ENCODE data around the gene CRIM1. TPM values are rescaled to one million over a fixed set of nuclear protein-coding genes. Genes with fewer than 3 reads are reported as not detected.
A peak's percentile ranks its signal among the peaks of the same experiment; 100 is the strongest.

The CRIM1 gene
- total RNA-seq, 2 donors from 2014 or later = 26.7 to 26.9 TPM

DNA sequence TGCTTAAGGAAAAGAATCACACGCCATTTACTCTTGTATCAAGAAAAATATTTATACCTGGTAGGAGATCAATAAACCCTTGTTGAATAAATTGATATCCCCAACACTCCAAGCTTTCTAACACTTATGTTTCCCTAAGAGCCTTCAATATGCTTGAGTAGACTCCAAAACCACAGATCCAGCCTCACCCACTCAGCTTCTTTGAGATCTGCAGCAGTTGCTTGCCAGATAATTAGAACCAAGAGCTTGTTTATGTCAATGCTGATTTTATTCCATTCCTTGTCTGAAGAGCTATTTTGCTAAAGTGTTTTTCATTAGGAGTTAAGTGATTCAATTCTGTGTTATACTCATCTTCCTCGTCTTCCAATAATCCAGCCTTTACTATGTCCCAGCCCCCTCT is 26.3 kb upstream of the CRIM1 start:
- Mint-ChIP-seq H3K27ac (peak overlapping the region; percentile 2), H3K36me3 (ENCODE audit: low read depth) (no peaks in the 10 kb centered on the region), H3K4me3 (no peak overlapping the region), H3K27me3 (ENCODE audit: insufficient read depth) (no peaks in the 10 kb centered on the region), H3K4me1 (peaks cover 5% of the 10 kb centered on the region), H3K9me3 (peaks cover 5% of the 10 kb centered on the region)
- Histone ChIP-seq H3K27ac (ENCODE audit: low read depth, low read length) (no peak overlapping the region), H3K4me1 (ENCODE audit: control insufficient read depth, insufficient read depth, low read length) (no peaks in the 10 kb centered on the region), H3K27me3 (ENCODE audit: control insufficient read depth, insufficient read depth, low read length, poor library complexity, severe bottlenecking) (no peaks in the 10 kb centered on the region), H3K4me3 (ENCODE audit: low read length) (no peak overlapping the region), H3K36me3 (ENCODE audit: control insufficient read depth, insufficient read depth, low read length) (no peaks in the 10 kb centered on the region), H3K9ac (ENCODE audit: extremely low read depth, low read length, poor library complexity, severe bottlenecking) (no peak overlapping the region), H3K9me3 (ENCODE audit: control insufficient read depth, low read length) (peaks cover 3% of the 10 kb centered on the region)
- DNase-seq = no peak
- TF ChIP-seq, protein P1, sequence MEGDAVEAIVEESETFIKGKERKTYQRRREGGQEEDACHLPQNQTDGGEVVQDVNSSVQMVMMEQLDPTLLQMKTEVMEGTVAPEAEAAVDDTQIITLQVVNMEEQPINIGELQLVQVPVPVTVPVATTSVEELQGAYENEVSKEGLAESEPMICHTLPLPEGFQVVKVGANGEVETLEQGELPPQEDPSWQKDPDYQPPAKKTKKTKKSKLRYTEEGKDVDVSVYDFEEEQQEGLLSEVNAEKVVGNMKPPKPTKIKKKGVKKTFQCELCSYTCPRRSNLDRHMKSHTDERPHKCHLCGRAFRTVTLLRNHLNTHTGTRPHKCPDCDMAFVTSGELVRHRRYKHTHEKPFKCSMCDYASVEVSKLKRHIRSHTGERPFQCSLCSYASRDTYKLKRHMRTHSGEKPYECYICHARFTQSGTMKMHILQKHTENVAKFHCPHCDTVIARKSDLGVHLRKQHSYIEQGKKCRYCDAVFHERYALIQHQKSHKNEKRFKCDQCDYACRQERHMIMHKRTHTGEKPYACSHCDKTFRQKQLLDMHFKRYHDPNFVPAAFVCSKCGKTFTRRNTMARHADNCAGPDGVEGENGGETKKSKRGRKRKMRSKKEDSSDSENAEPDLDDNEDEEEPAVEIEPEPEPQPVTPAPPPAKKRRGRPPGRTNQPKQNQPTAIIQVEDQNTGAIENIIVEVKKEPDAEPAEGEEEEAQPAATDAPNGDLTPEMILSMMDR (conservative IDR thresholded peaks at IDR 0.05) = no peak
- 91% methylated on average over 2 of the region's 2 CpGs; no CpG with 5 or more reads in 1 of the 2 experiments for WGBS, 2 experiments (ENCODE audit: insufficient coverage in 1 of 2, insufficient read length in 1 of 2)

GRCh38 chr2:36329746-36330472 is 25.7 kb upstream of the CRIM1 start:
- H3K27ac Mint-ChIP-seq = peak overlapping the region; percentile 2
- H3K36me3 Mint-ChIP-seq (ENCODE audit: low read depth) = no peaks in the 10 kb centered on the region
- TF ChIP-seq, protein P1 (conservative IDR thresholded peaks at IDR 0.05) = no peak
- H3K9me3 Mint-ChIP-seq = peaks cover 2% of the 10 kb centered on the region
- Histone ChIP-seq H3K9me3 (ENCODE audit: control insufficient read depth, low read length) (no peaks in the 10 kb centered on the region), H3K4me3 (ENCODE audit: low read length) (no peak overlapping the region), H3K27me3 (ENCODE audit: control insufficient read depth, insufficient read depth, low read length, poor library complexity, severe bottlenecking) (no peaks in the 10 kb centered on the region), H3K9ac (ENCODE audit: extremely low read depth, low read length, poor library complexity, severe bottlenecking) (no peak overlapping the region), H3K4me1 (ENCODE audit: control insufficient read depth, insufficient read depth, low read length) (no peaks in the 10 kb centered on the region), H3K36me3 (ENCODE audit: control insufficient read depth, insufficient read depth, low read length) (no peaks in the 10 kb centered on the region), H3K27ac (ENCODE audit: low read depth, low read length) (no peak overlapping the region)
- no peak overlapping the region for H3K4me3 Mint-ChIP-seq
- no peak for DNase-seq
- peaks cover 5% of the 10 kb centered on the region for H3K4me1 Mint-ChIP-seq
- WGBS, 2 experiments (ENCODE audit: insufficient coverage in 1 of 2, insufficient read length in 1 of 2) = 82 to 93% methylated on average over 2 to 4 of the region's 4 CpGs
- H3K27me3 Mint-ChIP-seq (ENCODE audit: insufficient read depth) = no peaks in the 10 kb centered on the region

GRCh38 chr2:36330473-36331395 is 24.8 kb upstream of the CRIM1 start:
- H3K4me3 Mint-ChIP-seq = no peak overlapping the region
- 67 to 88% methylated on average over 2 to 3 of the region's 3 CpGs for WGBS, 2 experiments (ENCODE audit: insufficient coverage in 1 of 2, insufficient read length in 1 of 2)
- H3K4me1 Mint-ChIP-seq = peaks cover 5% of the 10 kb centered on the region
- H3K27ac ChIP-seq (ENCODE audit: low read depth, low read length) = no peak overlapping the region
- H3K36me3 ChIP-seq (ENCODE audit: control insufficient read depth, insufficient read depth, low read length) = no peaks in the 10 kb centered on the region
- TF ChIP-seq, protein P1 (conservative IDR thresholded peaks at IDR 0.05) = no peak
- H3K36me3 Mint-ChIP-seq (ENCODE audit: low read depth) = no peaks in the 10 kb centered on the region
- H3K9ac ChIP-seq (ENCODE audit: extremely low read depth, low read length, poor library complexity, severe bottlenecking) = no peak overlapping the region
- no peaks in the 10 kb centered on the region for H3K27me3 ChIP-seq (ENCODE audit: control insufficient read depth, insufficient read depth, low read length, poor library complexity, severe bottlenecking)
- H3K4me1 ChIP-seq (ENCODE audit: control insufficient read depth, insufficient read depth, low read length) = no peaks in the 10 kb centered on the region
- no peak overlapping the region for H3K27ac Mint-ChIP-seq
- no peaks in the 10 kb centered on the region for H3K27me3 Mint-ChIP-seq (ENCODE audit: insufficient read depth)
- no peak overlapping the region for H3K4me3 ChIP-seq (ENCODE audit: low read length)
- no peaks in the 10 kb centered on the region for H3K9me3 ChIP-seq (ENCODE audit: control insufficient read depth, low read length)
- no peaks in the 10 kb centered on the region for H3K9me3 Mint-ChIP-seq
- no peak for DNase-seq

Measured in endodermal cell (in vitro differentiated cells).